ENCODE results near the gene TOB2.

GRCh38 chr22:41397143-41397811 lies 49.3 kb downstream of the TOB2 start:
- TF ChIP-seq CTCF (IDR thresholded peaks at IDR 0.05; ENCODE audit: low read length) (no peak), EZH2phosphoT487 (IDR thresholded peaks at IDR 0.05; ENCODE audit: low read length) (no peak)
